Left renal pelvis (tissue), 4 donors: ENCODE measurements around the gene CCDC191. TPM values are rescaled to one million over a fixed set of nuclear protein-coding genes. Genes with fewer than 3 reads are reported as not detected.

Experiments used
- DNase-seq, 4 donors: peaks; one replicate each; pipeline ENCODE4 v3.0.0-alpha.2; 2013; ENCODE audit warnings: low read depth in 4 of 4, low spot score in 3 of 4
- polyA plus RNA-seq, 4 donors: library from polyadenylated mRNA; unstranded; fragments of 120-200 nt; gene quantifications; one replicate each; pipeline ENCODE4 v1.2.1, GENCODE V29; 2013; ENCODE audit not compliant: insufficient read length in 4 of 4

The CCDC191 gene
- polyA plus RNA-seq, 4 donors = 6.8 to 24.1 (median 16.1) TPM

DNA sequence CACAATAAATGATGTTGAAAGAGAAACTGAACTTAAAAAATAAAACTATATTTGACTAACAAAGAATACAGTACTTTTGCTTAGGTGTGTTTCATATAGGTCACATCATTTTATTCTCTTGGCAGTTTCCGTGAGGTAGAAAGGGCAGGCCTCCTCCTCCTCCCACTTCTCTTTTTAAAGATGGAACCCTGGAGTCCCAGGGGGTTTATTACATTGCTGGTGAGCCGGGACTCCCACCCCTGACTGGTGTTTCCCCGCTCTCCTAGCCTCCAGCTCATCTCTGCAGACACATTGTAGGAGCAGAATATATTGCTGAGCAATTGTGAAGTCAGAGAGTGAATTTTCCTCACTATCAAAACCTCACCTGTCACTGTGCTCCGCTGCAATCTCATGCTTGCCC, 78.5 kb downstream of the CCDC191 start:
- no peak for DNase-seq

DNA sequence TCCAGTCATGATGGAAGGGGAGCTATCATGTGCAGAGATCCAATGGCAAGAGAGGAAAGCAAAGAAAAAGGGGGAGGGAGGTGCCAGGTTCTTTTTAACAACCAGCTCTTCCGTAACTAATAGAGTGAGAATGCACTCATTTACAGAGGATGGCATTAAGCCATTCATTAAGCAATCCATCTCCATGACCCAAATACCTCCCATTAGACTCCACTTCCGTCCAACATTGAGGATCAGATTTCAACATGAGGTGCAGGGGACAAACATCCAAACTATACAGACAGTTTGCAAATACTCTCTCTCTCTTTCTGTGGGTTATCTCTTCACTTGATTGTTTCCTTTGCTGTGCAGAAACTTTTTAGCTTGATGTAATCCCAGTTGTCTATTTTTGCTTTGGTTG, 87.3 kb downstream of the CCDC191 start:
- no peak for DNase-seq

DNA sequence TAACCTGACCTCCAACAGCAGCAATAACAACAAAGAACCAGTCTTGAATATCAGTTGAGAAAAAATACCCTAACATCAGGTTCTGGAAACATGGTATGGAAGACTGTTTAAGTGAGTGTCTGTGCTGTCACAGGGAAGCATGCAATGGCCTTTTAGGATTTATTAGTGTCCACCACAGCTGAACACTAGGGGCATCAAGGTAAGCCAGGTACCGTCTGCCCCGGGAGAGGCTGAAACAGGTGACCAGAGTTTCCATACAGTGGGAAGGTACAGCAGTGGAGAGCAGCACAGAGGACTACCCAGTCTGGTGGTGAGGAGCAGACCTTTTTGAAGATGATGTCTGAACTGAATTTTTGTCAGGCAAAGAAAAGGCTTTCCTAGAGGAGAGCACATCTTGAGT, 90.2 kb downstream of the CCDC191 start:
- DNase-seq = no peak

DNA sequence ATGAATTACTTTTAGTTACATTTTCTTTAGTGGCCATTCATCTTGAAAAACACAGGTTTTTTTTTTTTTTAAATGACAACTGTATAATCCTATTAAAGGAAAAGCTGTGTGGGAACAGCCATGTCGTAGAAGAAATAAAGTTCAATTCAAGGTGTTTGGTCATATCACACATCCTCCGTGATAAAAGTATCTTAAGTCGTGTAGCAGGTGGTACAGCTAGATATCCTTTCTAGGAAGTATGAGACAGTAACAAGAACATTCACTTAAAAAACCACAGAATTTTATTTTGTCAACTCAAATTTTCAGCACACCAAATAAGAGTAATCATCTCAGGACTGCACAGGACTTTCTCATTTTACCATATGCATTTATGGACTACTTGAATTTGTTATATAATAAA, 92.4 kb downstream of the CCDC191 start:
- no peak for DNase-seq

DNA sequence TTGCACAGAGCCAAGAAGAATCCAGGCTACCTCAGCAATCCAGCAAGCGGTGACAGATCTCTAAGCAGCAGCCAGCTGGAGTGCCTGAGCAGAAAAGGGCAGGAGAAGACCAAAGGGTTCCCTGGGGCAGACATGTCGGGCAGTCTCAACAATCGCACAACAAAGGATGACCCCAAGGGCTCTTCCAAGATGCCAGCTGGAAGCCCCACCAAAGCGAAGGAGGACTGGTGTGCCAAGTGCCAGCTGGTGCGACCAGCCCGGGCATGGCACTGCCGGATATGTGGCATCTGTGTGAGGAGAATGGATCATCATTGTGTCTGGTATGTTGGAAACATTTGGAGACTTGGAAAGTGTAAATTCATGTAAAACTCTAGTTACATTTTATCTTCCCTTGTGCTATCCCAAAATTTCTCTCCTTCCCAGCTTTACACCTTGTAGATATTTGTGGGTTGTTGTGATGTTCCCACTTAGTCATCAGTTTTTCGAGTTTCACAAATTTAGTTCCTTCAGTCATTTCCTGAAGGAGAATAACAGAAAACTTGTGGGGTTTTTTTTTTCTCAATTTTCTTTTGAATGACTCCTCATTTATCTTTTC, 102.1 kb downstream of the CCDC191 start:
- DNase-seq = no peak

DNA sequence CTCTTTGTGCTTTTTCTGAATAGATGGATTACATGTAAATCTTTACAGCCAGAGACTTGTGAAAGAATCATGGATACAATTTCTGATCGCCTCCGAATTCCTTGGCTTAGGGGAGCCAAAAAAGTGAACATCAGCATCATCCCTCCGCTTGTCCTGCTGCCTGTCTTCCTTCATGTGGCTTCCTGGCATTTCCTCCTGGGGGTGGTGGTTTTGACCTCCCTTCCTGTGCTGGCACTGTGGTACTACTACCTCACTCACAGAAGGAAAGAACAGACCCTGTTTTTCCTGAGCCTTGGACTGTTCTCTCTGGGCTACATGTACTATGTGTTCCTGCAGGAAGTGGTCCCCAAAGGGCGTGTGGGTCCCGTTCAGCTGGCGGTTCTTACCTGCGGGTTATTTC, 102.6 kb downstream of the CCDC191 start:
- DNase-seq = no peak

DNA sequence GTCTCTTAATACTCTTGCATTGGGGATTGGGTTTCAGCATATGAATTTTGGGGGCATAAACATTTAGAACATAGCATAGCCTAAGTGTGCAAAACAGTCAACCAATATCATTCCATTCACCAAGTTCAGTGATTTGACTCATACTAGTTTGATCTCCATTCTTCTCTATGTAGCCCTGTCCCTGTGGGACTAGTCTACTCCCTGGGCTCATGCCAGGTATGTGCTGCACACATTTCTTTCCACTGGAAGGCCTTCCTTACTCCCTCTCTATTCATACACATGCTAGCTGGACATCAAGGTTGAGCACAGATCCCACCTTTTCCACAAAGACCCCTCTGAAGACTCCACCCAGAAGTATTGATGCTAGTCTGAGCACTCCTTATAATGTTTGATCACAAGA, 103.4 kb downstream of the CCDC191 start:
- DNase-seq = no peak

DNA sequence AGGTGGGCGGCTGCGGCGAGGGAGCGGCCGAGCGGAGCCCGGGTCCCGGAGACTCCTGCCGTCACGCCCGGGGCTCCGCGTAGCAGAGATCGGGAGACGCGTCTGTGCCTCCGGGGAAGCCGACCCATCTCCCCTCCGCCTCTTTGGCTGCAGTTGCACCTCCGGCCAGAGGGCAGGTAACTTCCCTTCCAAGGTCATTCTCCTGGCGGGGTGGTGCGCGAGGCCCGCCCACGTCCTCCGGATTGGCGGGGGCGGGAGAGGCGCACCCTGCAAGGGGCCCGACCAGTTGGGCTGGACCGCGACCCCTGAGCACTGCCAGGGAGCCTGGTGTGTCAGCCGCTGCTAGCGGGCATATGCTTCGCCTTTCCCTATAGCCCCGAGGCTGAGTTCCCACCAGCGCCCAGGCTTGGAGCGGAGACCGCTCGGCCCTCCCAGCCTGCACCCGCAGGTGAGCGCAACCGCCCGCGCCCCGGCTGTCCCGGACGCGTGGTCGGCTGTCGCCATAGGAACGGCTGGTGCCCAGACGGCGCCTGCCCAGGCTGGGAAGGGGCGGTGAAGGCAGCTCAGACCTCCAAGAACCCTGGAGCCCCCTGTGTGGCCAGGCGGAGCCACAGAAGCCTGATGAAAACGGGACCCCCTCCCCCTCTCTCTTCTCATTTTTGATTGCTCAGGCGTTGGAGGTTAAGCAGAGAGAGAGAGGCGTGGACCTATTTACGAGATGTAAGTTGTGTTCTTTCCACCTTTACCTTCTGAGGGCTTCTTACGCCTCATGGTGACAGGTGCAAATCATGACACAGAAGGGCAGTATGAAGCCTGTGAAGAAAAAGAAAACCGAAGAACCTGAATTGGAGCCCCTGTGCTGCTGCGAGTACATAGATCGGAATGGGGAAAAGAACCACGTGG, 108.1 kb downstream of the CCDC191 start:
- DNase-seq = peak in 1 of 4 donors; percentile 11

DNA sequence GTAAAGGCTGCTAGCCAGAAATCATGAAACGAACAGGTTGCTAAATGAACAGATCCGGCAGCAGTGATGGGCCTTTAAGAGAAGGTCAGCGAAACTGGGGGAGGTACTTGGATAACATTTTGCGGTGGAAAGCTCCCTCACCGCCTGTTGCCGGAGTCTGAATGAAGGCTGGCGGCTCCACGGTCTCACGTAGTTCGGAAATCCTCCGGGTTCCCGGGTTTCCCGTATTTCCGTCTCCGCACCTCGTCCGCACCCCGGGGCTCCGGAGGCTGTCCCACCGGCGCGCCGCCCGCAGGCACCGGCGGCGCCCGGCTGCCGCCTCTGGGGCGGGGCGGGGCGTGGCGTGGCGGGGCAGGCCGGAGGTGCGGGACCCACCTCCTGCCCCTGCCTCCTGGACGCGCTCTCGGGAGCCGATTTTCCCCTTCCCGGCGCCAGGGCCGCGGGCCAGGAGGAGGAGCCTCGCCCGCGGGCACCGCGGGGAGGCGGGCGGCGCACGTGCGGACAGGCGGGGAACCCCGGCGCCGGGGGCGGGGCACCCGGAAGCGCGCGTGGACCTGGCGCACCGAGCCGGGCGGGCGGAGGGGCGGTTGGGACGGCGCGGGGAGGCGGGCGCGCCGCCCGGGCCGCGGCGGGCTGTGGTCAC, 108.8 kb downstream of the CCDC191 start, which contains the start of gene ZDHHC23:
Gene ZDHHC23, plus strand, starts transcription at position 642 of the 643 bp plus-strand sequence. CDS start 790 bp downstream, outside the sequence.
- DNase-seq = peak in 1 of 4 donors; percentile 24

DNA sequence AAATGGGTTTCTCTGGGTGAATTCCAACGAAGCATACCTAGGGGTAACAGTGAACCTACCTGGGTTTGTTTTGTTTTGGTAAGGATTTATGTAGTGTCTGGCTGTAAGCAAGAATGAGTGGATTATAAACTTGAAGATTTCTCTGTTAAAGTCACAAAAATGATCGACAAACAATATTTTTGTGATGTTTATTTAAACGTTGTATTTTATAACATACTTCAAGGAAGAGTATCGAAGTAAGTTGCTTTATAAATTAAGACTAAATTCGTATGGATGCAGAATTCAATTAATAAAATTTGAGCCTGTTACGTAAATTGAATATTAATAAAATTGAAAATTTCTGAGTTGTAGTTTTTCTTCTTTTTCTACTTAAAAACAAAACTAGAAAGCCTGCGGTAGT, 109.5 kb downstream of the CCDC191 start:
- DNase-seq = no peak

DNA sequence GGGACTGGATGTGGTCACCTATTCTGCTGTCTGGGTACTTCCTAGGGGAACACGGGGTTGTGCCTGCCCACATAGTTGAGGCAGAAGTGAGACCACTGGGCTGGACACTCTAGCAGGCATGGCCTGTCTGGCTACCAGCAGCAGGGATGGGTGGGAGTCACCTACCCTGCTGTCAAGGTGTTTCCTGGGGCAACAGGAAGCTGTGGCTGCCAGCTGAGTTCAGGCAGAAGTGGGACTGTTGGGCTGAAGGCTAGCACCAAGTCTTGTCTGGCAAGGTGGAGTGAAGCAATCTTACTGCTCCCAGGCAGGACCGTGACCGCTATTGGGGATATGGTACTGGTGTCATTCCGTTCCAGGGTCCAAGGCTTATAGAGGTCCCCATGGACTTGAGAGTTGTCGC, 128.8 kb downstream of the CCDC191 start:
- no peak for DNase-seq

DNA sequence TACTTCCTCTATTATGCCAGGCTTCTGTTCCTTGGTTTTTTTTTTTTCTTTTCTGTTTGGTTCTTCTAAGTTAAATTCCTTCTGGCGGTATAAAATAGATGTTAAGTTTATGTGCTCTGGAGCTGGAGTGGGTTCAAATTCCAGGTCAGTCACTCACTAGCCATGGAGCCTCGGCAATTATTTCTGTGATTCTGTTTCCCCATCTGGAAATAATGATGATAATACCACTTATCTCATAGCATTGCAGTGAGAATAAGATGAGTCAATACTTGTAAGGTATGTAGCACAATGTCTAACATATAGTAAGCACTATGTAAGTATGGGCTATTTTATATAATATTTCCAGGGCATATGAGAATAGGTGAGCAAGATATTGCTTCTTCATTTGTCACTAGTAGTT, 141.7 kb downstream of the CCDC191 start:
- DNase-seq = no peak

Other genes starting within 250 kb of the CCDC191 start
- gene GRAMD1C, start 217.7 kb downstream of the CCDC191 start, polyA plus RNA-seq = 10 to 100 TPM in 3 of 4 donors, 1 to 10 TPM in 1; 3.6 to 23.3 (median 18.2) TPM
- gene ZDHHC23, start 108.5 kb downstream of the CCDC191 start, polyA plus RNA-seq = 10 to 100 TPM in 3 of 4 donors, under 1 TPM in 1; 0.82 to 13.1 (median 11.5) TPM
- 10 to 100 TPM; 18.9 to 31.2 (median 28.7) TPM for gene QTRT2, start 211 bp upstream of the CCDC191 start, polyA plus RNA-seq
- not detected for gene DRD3, start 122.5 kb upstream of the CCDC191 start, polyA plus RNA-seq
- under 1 TPM in 1 of 4 donors, not detected in 3; 0.08 TPM for gene ZNF80, start 181.1 kb upstream of the CCDC191 start, polyA plus RNA-seq
- gene TIGIT, start 237.5 kb upstream of the CCDC191 start, polyA plus RNA-seq = under 1 TPM; 0.06 to 0.18 (median 0.07) TPM